K562 (cell line): ENCODE measurements around the gene IP6K2. TPM values are rescaled to one million over a fixed set of nuclear protein-coding genes. Genes with fewer than 3 reads are reported as not detected.

ENCODE experiments used
- ATAC-seq: fragments of 200-7000 bp; cut with Tn5 transposase; 3 replicates; pipeline ENCODE4 v1.9.1; 2020; ENCODE audit warnings: moderate library complexity
- BruUV-seq: library from RNA; stranded (reverse); fragments of 400-500 nt; replicated peaks from 2 replicates; lab custom pipeline; 2021; lab: Mats Ljungman, UMichigan
- CTCF ChIA-PET: fragments of 300-600 bp; formaldehyde crosslinking; extraction: SDS; loops from one replicate; lab custom pipeline; 2021; ENCODE audit warnings: low intra/inter-chr PET ratio; lab: Yijun Ruan, JAX
- POLR2A ChIA-PET: fragments of 300-600, 350-650 bp; sonication (Branson Sonifier 250); formaldehyde crosslinking; extraction: SDS; loops from one replicate; lab custom pipeline; 2021; ENCODE audit warnings: antibody characterized with exemption, inconsistent platforms; lab: Yijun Ruan, JAX
- DNase-seq, 4 experiments: peaks; one replicate each; pipeline versions ENCODE4 v3.0.0 to v3.0.0-alpha.2; 2011 to 2018; ENCODE audit warnings: low spot score in 3 of 4, mixed read lengths in 3 of 4; ENCODE audit errors: extremely low read depth in 1 of 4
- FAIRE-seq: peaks from 2 replicates; lab custom pipeline; 2011; peaks lifted over from hg19 to GRCh38; lab: Jason Lieb, UNC
- H2AFZ ChIP-seq: 2 replicates; pipeline ENCODE4 v1.6.0; 2011; ENCODE audit warnings: low read depth, low read length, control low read depth, inconsistent platforms
- H3K27ac ChIP-seq: fragments of 200-600 bp; 3 replicates; pipeline ENCODE4 v1.8.0; 2011; ENCODE audit warnings: low read depth, mild to moderate bottlenecking, control low read depth, inconsistent platforms, low read length, moderate library complexity, mixed read lengths; ENCODE audit errors: extremely low read depth
- H3K27me3 ChIP-seq, 2 experiments: fragments of 300-600 bp in 1 of 2; 2 replicates in 1 of 2; 3 replicates in 1 of 2; pipeline versions ENCODE4 v1.6.0 to v1.8.0; 2011; ENCODE audit warnings: inconsistent platforms in 2 of 2, low read length in 2 of 2, mild to moderate bottlenecking in 1 of 2, mixed read lengths in 1 of 2, moderate library complexity in 1 of 2; ENCODE audit not compliant: control insufficient read depth in 2 of 2, insufficient read depth in 2 of 2
- H3K36me3 ChIP-seq: fragments of 300-600 bp; 3 replicates; pipeline ENCODE4 v1.8.0; 2011; ENCODE audit warnings: mild to moderate bottlenecking, low read length, inconsistent platforms; ENCODE audit not compliant: control insufficient read depth, insufficient read depth
- H3K4me1 ChIP-seq, 2 experiments: fragments of 200-600 bp in 1 of 2; replicated peaks in 1 of 2; 2 replicates in 1 of 2; 3 replicates in 1 of 2; pipeline versions ENCODE4 v1.5.1 to v1.8.0; 2011; ENCODE audit warnings: inconsistent platforms in 2 of 2, low read length in 2 of 2, mild to moderate bottlenecking in 1 of 2, mixed read lengths in 1 of 2, moderate library complexity in 1 of 2; ENCODE audit not compliant: control insufficient read depth in 2 of 2, insufficient read depth in 2 of 2
- H3K4me2 ChIP-seq: 2 replicates; pipeline ENCODE4 v1.6.1; 2011; ENCODE audit warnings: low read length, control low read depth, inconsistent platforms, mixed read lengths; ENCODE audit not compliant: insufficient read depth
- H3K4me3 ChIP-seq: fragments of 200-600 bp; sonication (generic), shearing (Covaris generic); 2 replicates; pipeline ENCODE4 v1.5.1; 2016; ENCODE audit warnings: control low read depth, inconsistent platforms
- H3K79me2 ChIP-seq: fragments of 200-600 bp; 3 replicates; pipeline ENCODE4 v1.8.0; 2011; ENCODE audit warnings: low read length, inconsistent platforms; ENCODE audit not compliant: control insufficient read depth, insufficient read depth
- H3K9ac ChIP-seq, 2 experiments: 2 replicates each; pipeline versions ENCODE4 v1.6.0 to v1.6.1; 2011; ENCODE audit warnings: low read depth in 2 of 2, low read length in 2 of 2, control low read depth in 1 of 2, inconsistent platforms in 1 of 2, mild to moderate bottlenecking in 1 of 2, mixed read lengths in 1 of 2; ENCODE audit not compliant: insufficient read depth in 1 of 2
- H3K9me1 ChIP-seq: one replicate; pipeline ENCODE4 v1.6.0; 2011; ENCODE audit warnings: inconsistent platforms, mild to moderate bottlenecking, low read length, moderate library complexity; ENCODE audit not compliant: control insufficient read depth, insufficient read depth
- H3K9me3 ChIP-seq: replicated peaks from 2 replicates; pipeline ENCODE4 v1.5.1; 2011; ENCODE audit warnings: low read depth, low read length, inconsistent platforms; ENCODE audit not compliant: control insufficient read depth, insufficient read depth
- H4K20me1 ChIP-seq: replicated peaks from 2 replicates; pipeline ENCODE4 v1.6.1; 2011; ENCODE audit warnings: low read length, inconsistent platforms, mixed read lengths; ENCODE audit not compliant: control insufficient read depth, insufficient read depth
- BCL6 ChIP-seq: fragments of 250-450 bp; sonication (Bioruptor Pico); IDR thresholded peaks from 2 replicates; pipeline ENCODE4 v1.4.0; 2020
- CBFA2T2 ChIP-seq: fragments of 450-650 bp; conservative IDR thresholded peaks from 2 replicates; pipeline ENCODE4 v1.6.1; 2017; ENCODE audit warnings: mild to moderate bottlenecking
- CHD2 ChIP-seq: IDR thresholded peaks from 2 replicates; pipeline ENCODE4 v1.6.1; 2011; ENCODE audit warnings: low read depth, low read length
- DPF2 ChIP-seq: fragments of 450-650 bp; IDR thresholded peaks from 2 replicates; pipeline ENCODE4 v1.6.1; 2016
- EP300 ChIP-seq: IDR thresholded peaks from 2 replicates; pipeline ENCODE4 v1.6.1; 2012; ENCODE audit warnings: low read length, improper control_type of control experiment
- FOXJ3 ChIP-seq: sonication (generic); formaldehyde crosslinking; IDR thresholded peaks from 2 replicates; pipeline ENCODE4 v1.4.0; 2020; ENCODE audit warnings: mild to moderate bottlenecking, missing genetic modification reagents
- FOXP1 ChIP-seq: sonication (generic); formaldehyde crosslinking; IDR thresholded peaks from 2 replicates; pipeline ENCODE4 v1.8.0; 2022; ENCODE audit warnings: mild to moderate bottlenecking, missing genetic modification reagents
- HNRNPL ChIP-seq: fragments of 200-400 bp; formaldehyde crosslinking; IDR thresholded peaks from 2 replicates; pipeline ENCODE4 v1.6.1; 2017; ENCODE audit warnings: low read depth, mild to moderate bottlenecking, low read length
- NFIX ChIP-seq: fragments of 250-450 bp; sonication (Bioruptor Pico); IDR thresholded peaks from 2 replicates; pipeline ENCODE4 v1.4.0; 2020; ENCODE audit warnings: low read depth, mild to moderate bottlenecking, moderate library complexity
- RBM17 ChIP-seq: fragments of 200-400 bp; formaldehyde crosslinking; IDR thresholded peaks from 2 replicates; pipeline ENCODE4 v1.6.1; 2017; ENCODE audit warnings: low read depth, mild to moderate bottlenecking, low read length, borderline replicate concordance
- SAFB2 ChIP-seq: fragments of 200-400 bp; formaldehyde crosslinking; IDR thresholded peaks from 2 replicates; pipeline ENCODE4 v1.6.1; 2018; ENCODE audit warnings: borderline replicate concordance, low read length, low read depth, moderate library complexity; ENCODE audit not compliant: severe bottlenecking
- TCF15 ChIP-seq: fragments of 250-450 bp; sonication (Bioruptor Pico); IDR thresholded peaks from 2 replicates; pipeline ENCODE4 v1.8.0; 2022; ENCODE audit warnings: moderate library complexity, mild to moderate bottlenecking, inconsistent platforms
- U2AF2 ChIP-seq: fragments of 200-400 bp; formaldehyde crosslinking; optimal IDR thresholded peaks from 2 replicates; pipeline ENCODE3; 2017; ENCODE audit warnings: low read depth, mild to moderate bottlenecking, low read length
- ZNF785 ChIP-seq: fragments of 250-450 bp; sonication (Bioruptor Pico); IDR thresholded peaks from 2 replicates; pipeline ENCODE4 v1.4.0; 2020; ENCODE audit warnings: mild to moderate bottlenecking
- WGBS: fragments of 100-300 bp; shearing (Covaris generic); methylation state at CpG from one replicate; pipeline ENCODE4 v1.1.6; 2016; ENCODE audit warnings: low coverage, mixed read lengths; ENCODE audit not compliant: insufficient coverage; ENCODE audit errors: missing lambda C conversion rate; 5-methylcytosine and 5-hydroxymethylcytosine counted together
- in situ Hi-C: fragments of 300-500 bp; cut with MboI; formaldehyde crosslinking; loops from 4 replicates; pipeline ENCODE4 v1.15.0; 2018; ENCODE audit warnings: inconsistent platforms, mixed read lengths
- intact Hi-C: fragments of 100-400 bp; cut with micrococcal nuclease; formaldehyde crosslinking; loops from 2 replicates; pipeline ENCODE4 v1.14.2; 2022
- polyA plus RNA-seq, 8 experiments: library from polyadenylated mRNA; depleted of rRNA in 4 of 8; stranded (reverse) in 5 of 8; unstranded in 3 of 8; fragments of >200 nt; fragmentation: Nextera tagmentation in 2 of 8; fragmentation: Illumina TruSeq in 1 of 8; extraction: Ambion mirVana in 2 of 8; extraction: Trizol in 1 of 8; gene quantifications; 2 replicates each; pipeline versions ENCODE4 v1.2.1 to v1.2.3, GENCODE V29; 2011 to 2014; ENCODE audit warnings: inconsistent platforms in 1 of 8, missing spikeins in 1 of 8
- total RNA-seq, 7 experiments: library from RNA; depleted of rRNA in 6 of 7; stranded (reverse); fragments of >200 nt in 6 of 7; fragmentation: Illumina TruSeq in 2 of 7; extraction: Trizol in 2 of 7; gene quantifications; 2 replicates each; pipeline versions ENCODE4 v1.2.1 to v1.2.3, GENCODE V29; 2011 to 2021; ENCODE audit warnings: low replicate concordance in 1 of 7
- TF ChIP-seq, protein P1 (sequence below): fragments of 200-800 bp; sonication (Bioruptor generic); IDR thresholded peaks from 2 replicates; pipeline ENCODE4 v1.6.1; 2017; ENCODE audit warnings: missing genetic modification characterization, missing compliant biosample characterization
- TF ChIP-seq, protein P2 (sequence below): sonication (generic); formaldehyde crosslinking; IDR thresholded peaks from 2 replicates; pipeline ENCODE4 v1.8.1; 2023; ENCODE audit warnings: mild to moderate bottlenecking, missing genetic modification reagents
- TF ChIP-seq, protein P3 (sequence below): sonication (generic); formaldehyde crosslinking; IDR thresholded peaks from 2 replicates; pipeline ENCODE4 v1.8.1; 2023; ENCODE audit warnings: mild to moderate bottlenecking, missing genetic modification reagents

IP6K2 gene
- total and polyA plus RNA-seq, 9 of the 15 experiments (the other 6 are each of a cell fraction or from before 2014, with no cell fraction given): 19.6 to 78.1 (median 48.0) TPM

- intact Hi-C loops: no loop called here
- under 1% methylated on average over 63 of the region's 97 CpGs for WGBS
- Histone ChIP-seq H3K9me3 (no peaks in the 10 kb centered on the region), H3K36me3 (peaks cover 65% of the 10 kb centered on the region), H3K4me1 (peaks cover 21 to 30% of the 10 kb centered on the region in 2 experiments; a peak in 4 of 5 replicates), H3K9ac (peak within 1 kb of the TSS; percentile 80 to 100), H3K79me2 (peaks cover 27% of the 10 kb centered on the region), H3K4me3 (peak within 1 kb of the TSS; percentile 88), H4K20me1 (peaks cover 13% of the 10 kb centered on the region; the same call in 1 of the 2 replicates), H3K4me2 (peak within 1 kb of the TSS; percentile 91), H2AFZ (peak within 1 kb of the TSS; percentile 99), H3K27me3 (no peaks in the 10 kb centered on the region), H3K27ac (peak within 1 kb of the TSS; percentile 84), H3K9me1 (no peaks in the 10 kb centered on the region)
- in situ Hi-C loops: no loop called here
- DNase-seq (peak; percentile 88 to 93 (median 91)), FAIRE-seq (peak; percentile 26), ATAC-seq (peak; percentile 90)
- ChIA-PET POLR2A (interaction anchor here (0.7 to 1.1 kb wide), 3 partner anchors 9 to 17 kb away, joined by 3 read pairs; no protein-coding TSS in a partner anchor), CTCF (interaction anchor here (0.6 to 1.1 kb wide), 3 partner anchors 51 to 266 kb away, joined by 3 read pairs; partner anchors contain the start of gene SLC26A6)
- BruUV-seq: no TSS peak
- no peak for TF ChIP-seq DPF2
- TF ChIP-seq TCF15 (CRISPR knock-in tag): no peak
- no peak for TF ChIP-seq EP300
- 0 out of 2 replicates have a peak, but pooled peaks have one; percentile 75 for TF ChIP-seq HNRNPL
- TF ChIP-seq, protein P1, sequence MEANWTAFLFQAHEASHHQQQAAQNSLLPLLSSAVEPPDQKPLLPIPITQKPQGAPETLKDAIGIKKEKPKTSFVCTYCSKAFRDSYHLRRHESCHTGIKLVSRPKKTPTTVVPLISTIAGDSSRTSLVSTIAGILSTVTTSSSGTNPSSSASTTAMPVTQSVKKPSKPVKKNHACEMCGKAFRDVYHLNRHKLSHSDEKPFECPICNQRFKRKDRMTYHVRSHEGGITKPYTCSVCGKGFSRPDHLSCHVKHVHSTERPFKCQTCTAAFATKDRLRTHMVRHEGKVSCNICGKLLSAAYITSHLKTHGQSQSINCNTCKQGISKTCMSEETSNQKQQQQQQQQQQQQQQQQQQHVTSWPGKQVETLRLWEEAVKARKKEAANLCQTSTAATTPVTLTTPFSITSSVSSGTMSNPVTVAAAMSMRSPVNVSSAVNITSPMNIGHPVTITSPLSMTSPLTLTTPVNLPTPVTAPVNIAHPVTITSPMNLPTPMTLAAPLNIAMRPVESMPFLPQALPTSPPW (CRISPR knock-in tag): 0 out of 2 replicates have a peak, but pooled peaks have one; percentile 36
- 0 out of 2 replicates have a peak, but pooled peaks have one; percentile 75 for TF ChIP-seq FOXP1 (CRISPR knock-in tag)
- no peak for TF ChIP-seq ZNF785
- TF ChIP-seq, protein P2, sequence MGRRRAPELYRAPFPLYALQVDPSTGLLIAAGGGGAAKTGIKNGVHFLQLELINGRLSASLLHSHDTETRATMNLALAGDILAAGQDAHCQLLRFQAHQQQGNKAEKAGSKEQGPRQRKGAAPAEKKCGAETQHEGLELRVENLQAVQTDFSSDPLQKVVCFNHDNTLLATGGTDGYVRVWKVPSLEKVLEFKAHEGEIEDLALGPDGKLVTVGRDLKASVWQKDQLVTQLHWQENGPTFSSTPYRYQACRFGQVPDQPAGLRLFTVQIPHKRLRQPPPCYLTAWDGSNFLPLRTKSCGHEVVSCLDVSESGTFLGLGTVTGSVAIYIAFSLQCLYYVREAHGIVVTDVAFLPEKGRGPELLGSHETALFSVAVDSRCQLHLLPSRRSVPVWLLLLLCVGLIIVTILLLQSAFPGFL: no peak
- TF ChIP-seq FOXJ3: no peak
- TF ChIP-seq CHD2: no peak
- TF ChIP-seq RBM17: no peak
- TF ChIP-seq BCL6 (CRISPR knock-in tag): no peak
- TF ChIP-seq CBFA2T2: no peak
- TF ChIP-seq NFIX (CRISPR knock-in tag): no peak
- no peak for TF ChIP-seq U2AF2
- TF ChIP-seq, protein P3, sequence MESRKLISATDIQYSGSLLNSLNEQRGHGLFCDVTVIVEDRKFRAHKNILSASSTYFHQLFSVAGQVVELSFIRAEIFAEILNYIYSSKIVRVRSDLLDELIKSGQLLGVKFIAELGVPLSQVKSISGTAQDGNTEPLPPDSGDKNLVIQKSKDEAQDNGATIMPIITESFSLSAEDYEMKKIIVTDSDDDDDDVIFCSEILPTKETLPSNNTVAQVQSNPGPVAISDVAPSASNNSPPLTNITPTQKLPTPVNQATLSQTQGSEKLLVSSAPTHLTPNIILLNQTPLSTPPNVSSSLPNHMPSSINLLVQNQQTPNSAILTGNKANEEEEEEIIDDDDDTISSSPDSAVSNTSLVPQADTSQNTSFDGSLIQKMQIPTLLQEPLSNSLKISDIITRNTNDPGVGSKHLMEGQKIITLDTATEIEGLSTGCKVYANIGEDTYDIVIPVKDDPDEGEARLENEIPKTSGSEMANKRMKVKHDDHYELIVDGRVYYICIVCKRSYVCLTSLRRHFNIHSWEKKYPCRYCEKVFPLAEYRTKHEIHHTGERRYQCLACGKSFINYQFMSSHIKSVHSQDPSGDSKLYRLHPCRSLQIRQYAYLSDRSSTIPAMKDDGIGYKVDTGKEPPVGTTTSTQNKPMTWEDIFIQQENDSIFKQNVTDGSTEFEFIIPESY (CRISPR knock-in tag): no peak
- TF ChIP-seq SAFB2: no peak
Measured at GRCh38 chr3:48685603-48686511, 31.2 kb downstream of the IP6K2 start, which contains the start of gene NCKIPSD. TSS of gene NCKIPSD (minus strand) at chr3:48685915. CDS start at chr3:48685807, 108 bp downstream.
